K562 (cell line): Measurements from ENCODE around the gene IDI2. TPM values are rescaled to one million over a fixed set of nuclear protein-coding genes. Genes with fewer than 3 reads are reported as not detected.
A peak's percentile ranks its signal among the peaks of the same experiment; 100 is the strongest.

ENCODE experiments used
- ATAC-seq: fragments of 200-7000 bp; cut with Tn5 transposase; 3 replicates; pipeline ENCODE4 v1.9.1; 2020; ENCODE audit warnings: moderate library complexity
- Bru-seq: library from RNA; stranded (reverse); fragments of 400-500 nt; gene quantifications from one replicate; lab custom pipeline; 2021; lab: Mats Ljungman, UMichigan
- BruChase-seq, 2 experiments: library from RNA; stranded (reverse); fragments of 400-500 nt; gene quantifications; one replicate each; lab custom pipeline; 2021; lab: Mats Ljungman, UMichigan
- BruUV-seq: library from RNA; stranded (reverse); fragments of 400-500 nt; replicated peaks from 2 replicates; lab custom pipeline; 2021; lab: Mats Ljungman, UMichigan
- CTCF ChIA-PET: fragments of 300-600 bp; formaldehyde crosslinking; extraction: SDS; loops from one replicate; lab custom pipeline; 2021; ENCODE audit warnings: low intra/inter-chr PET ratio; lab: Yijun Ruan, JAX
- POLR2A ChIA-PET: fragments of 300-600, 350-650 bp; sonication (Branson Sonifier 250); formaldehyde crosslinking; extraction: SDS; loops from one replicate; lab custom pipeline; 2021; ENCODE audit warnings: antibody characterized with exemption, inconsistent platforms; lab: Yijun Ruan, JAX
- DNase-seq, 4 experiments: peaks; one replicate each; pipeline versions ENCODE4 v3.0.0 to v3.0.0-alpha.2; 2011 to 2018; ENCODE audit warnings: low spot score in 3 of 4, mixed read lengths in 3 of 4; ENCODE audit errors: extremely low read depth in 1 of 4
- FAIRE-seq: peaks from 2 replicates; lab custom pipeline; 2011; peaks lifted over from hg19 to GRCh38; lab: Jason Lieb, UNC
- H2AFZ ChIP-seq: 2 replicates; pipeline ENCODE4 v1.6.0; 2011; ENCODE audit warnings: low read depth, low read length, control low read depth, inconsistent platforms
- H3K27ac ChIP-seq: fragments of 200-600 bp; 3 replicates; pipeline ENCODE4 v1.8.0; 2011; ENCODE audit warnings: low read depth, mild to moderate bottlenecking, control low read depth, inconsistent platforms, low read length, moderate library complexity, mixed read lengths; ENCODE audit errors: extremely low read depth
- H3K27me3 ChIP-seq, 2 experiments: fragments of 300-600 bp in 1 of 2; 2 replicates in 1 of 2; 3 replicates in 1 of 2; pipeline versions ENCODE4 v1.6.0 to v1.8.0; 2011; ENCODE audit warnings: inconsistent platforms in 2 of 2, low read length in 2 of 2, mild to moderate bottlenecking in 1 of 2, mixed read lengths in 1 of 2, moderate library complexity in 1 of 2; ENCODE audit not compliant: control insufficient read depth in 2 of 2, insufficient read depth in 2 of 2
- H3K36me3 ChIP-seq: fragments of 300-600 bp; 3 replicates; pipeline ENCODE4 v1.8.0; 2011; ENCODE audit warnings: mild to moderate bottlenecking, low read length, inconsistent platforms; ENCODE audit not compliant: control insufficient read depth, insufficient read depth
- H3K4me1 ChIP-seq, 2 experiments: fragments of 200-600 bp in 1 of 2; replicated peaks in 1 of 2; 2 replicates in 1 of 2; 3 replicates in 1 of 2; pipeline versions ENCODE4 v1.5.1 to v1.8.0; 2011; ENCODE audit warnings: inconsistent platforms in 2 of 2, low read length in 2 of 2, mild to moderate bottlenecking in 1 of 2, mixed read lengths in 1 of 2, moderate library complexity in 1 of 2; ENCODE audit not compliant: control insufficient read depth in 2 of 2, insufficient read depth in 2 of 2
- H3K4me2 ChIP-seq: 2 replicates; pipeline ENCODE4 v1.6.1; 2011; ENCODE audit warnings: low read length, control low read depth, inconsistent platforms, mixed read lengths; ENCODE audit not compliant: insufficient read depth
- H3K4me3 ChIP-seq: fragments of 200-600 bp; sonication (generic), shearing (Covaris generic); 2 replicates; pipeline ENCODE4 v1.5.1; 2016; ENCODE audit warnings: control low read depth, inconsistent platforms
- H3K79me2 ChIP-seq: fragments of 200-600 bp; 3 replicates; pipeline ENCODE4 v1.8.0; 2011; ENCODE audit warnings: low read length, inconsistent platforms; ENCODE audit not compliant: control insufficient read depth, insufficient read depth
- H3K9ac ChIP-seq, 2 experiments: 2 replicates each; pipeline versions ENCODE4 v1.6.0 to v1.6.1; 2011; ENCODE audit warnings: low read depth in 2 of 2, low read length in 2 of 2, control low read depth in 1 of 2, inconsistent platforms in 1 of 2, mild to moderate bottlenecking in 1 of 2, mixed read lengths in 1 of 2; ENCODE audit not compliant: insufficient read depth in 1 of 2
- H3K9me1 ChIP-seq: one replicate; pipeline ENCODE4 v1.6.0; 2011; ENCODE audit warnings: inconsistent platforms, mild to moderate bottlenecking, low read length, moderate library complexity; ENCODE audit not compliant: control insufficient read depth, insufficient read depth
- H3K9me3 ChIP-seq: replicated peaks from 2 replicates; pipeline ENCODE4 v1.5.1; 2011; ENCODE audit warnings: low read depth, low read length, inconsistent platforms; ENCODE audit not compliant: control insufficient read depth, insufficient read depth
- H4K20me1 ChIP-seq: replicated peaks from 2 replicates; pipeline ENCODE4 v1.6.1; 2011; ENCODE audit warnings: low read length, inconsistent platforms, mixed read lengths; ENCODE audit not compliant: control insufficient read depth, insufficient read depth
- BRF1 ChIP-seq: IDR thresholded peaks from 3 replicates; pipeline ENCODE4 v1.6.1; 2011; ENCODE audit warnings: borderline replicate concordance, mild to moderate bottlenecking; ENCODE audit not compliant: insufficient read length; ENCODE audit errors: extremely low read depth
- C11orf30 ChIP-seq: fragments of 450-650 bp; IDR thresholded peaks from 2 replicates; pipeline ENCODE4 v1.6.1; 2016; ENCODE audit warnings: low read depth, mild to moderate bottlenecking
- CBFB ChIP-seq: sonication (generic); formaldehyde crosslinking; IDR thresholded peaks from 2 replicates; pipeline ENCODE4 v1.4.0; 2020; ENCODE audit warnings: mild to moderate bottlenecking, missing genetic modification reagents
- JUND ChIP-seq, 2 experiments: IDR thresholded peaks; 2 replicates in 1 of 2; 3 replicates in 1 of 2; pipeline ENCODE4 v1.6.1; 2011; ENCODE audit warnings: borderline replicate concordance in 2 of 2, low read depth in 2 of 2, low read length in 2 of 2, improper control_type of control experiment in 1 of 2, missing biosample characterization in 1 of 2, missing genetic modification characterization in 1 of 2, missing genetic modification reagents in 1 of 2
- NFE2 ChIP-seq: IDR thresholded peaks from 2 replicates; pipeline ENCODE4 v1.6.1; 2014; ENCODE audit warnings: antibody characterized with exemption, low read depth
- POLR2AphosphoS5 ChIP-seq: IDR thresholded peaks from 2 replicates; pipeline ENCODE4 v1.6.1; 2011; ENCODE audit warnings: mild to moderate bottlenecking, low read depth, low read length, moderate library complexity; ENCODE audit not compliant: control insufficient read depth, insufficient read depth
- RAD21 ChIP-seq, 2 experiments: fragments of 250-450 bp in 1 of 2; fragments of 450-650 bp in 1 of 2; sonication (Bioruptor Pico) in 1 of 2; formaldehyde crosslinking in 1 of 2; IDR thresholded peaks in 1 of 2; conservative IDR thresholded peaks in 1 of 2; 2 replicates each; pipeline versions ENCODE4 v1.4.0 to v1.8.0; 2020 to 2022; ENCODE audit warnings: mild to moderate bottlenecking in 2 of 2, moderate library complexity in 1 of 2
- RBM17 ChIP-seq: fragments of 200-400 bp; formaldehyde crosslinking; IDR thresholded peaks from 2 replicates; pipeline ENCODE4 v1.6.1; 2017; ENCODE audit warnings: low read depth, mild to moderate bottlenecking, low read length, borderline replicate concordance
- RFX5 ChIP-seq: IDR thresholded peaks from 2 replicates; pipeline ENCODE4 v1.6.1; 2011; ENCODE audit warnings: low read depth, mild to moderate bottlenecking, improper control_type of control experiment, low read length
- ZNF140 ChIP-seq: fragments of 250-450 bp; sonication (Bioruptor Pico); IDR thresholded peaks from 2 replicates; pipeline ENCODE4 v1.8.0; 2021; ENCODE audit warnings: moderate library complexity, mild to moderate bottlenecking, inconsistent platforms
- ZNF431 ChIP-seq: sonication (generic); formaldehyde crosslinking; IDR thresholded peaks from 2 replicates; pipeline ENCODE4 v1.8.0; 2022; ENCODE audit warnings: mild to moderate bottlenecking, missing genetic modification reagents
- WGBS: fragments of 100-300 bp; shearing (Covaris generic); methylation state at CpG from one replicate; pipeline ENCODE4 v1.1.6; 2016; ENCODE audit warnings: low coverage, mixed read lengths; ENCODE audit not compliant: insufficient coverage; ENCODE audit errors: missing lambda C conversion rate; 5-methylcytosine and 5-hydroxymethylcytosine counted together
- in situ Hi-C: fragments of 300-500 bp; cut with MboI; formaldehyde crosslinking; loops from 4 replicates; pipeline ENCODE4 v1.15.0; 2018; ENCODE audit warnings: inconsistent platforms, mixed read lengths
- intact Hi-C: fragments of 100-400 bp; cut with micrococcal nuclease; formaldehyde crosslinking; loops from 2 replicates; pipeline ENCODE4 v1.14.2; 2022
- long read RNA-seq, 3 experiments: library from polyadenylated mRNA in 2 of 3; library from RNA in 1 of 3; unstranded in 2 of 3; stranded (forward) in 1 of 3; transcript quantifications; one replicate each; pipeline ENCODE4 v2.0.0, GENCODE V29; 2019 to 2022
- polyA minus RNA-seq, 3 experiments: library from RNA; depleted of rRNA, polyadenylated mRNA; stranded (reverse); fragments of >200 nt; gene quantifications; 2 replicates each; pipeline ENCODE4 v1.2.3, GENCODE V29; 2011
- polyA plus RNA-seq, 8 experiments: library from polyadenylated mRNA; depleted of rRNA in 4 of 8; stranded (reverse) in 5 of 8; unstranded in 3 of 8; fragments of >200 nt; fragmentation: Nextera tagmentation in 2 of 8; fragmentation: Illumina TruSeq in 1 of 8; extraction: Ambion mirVana in 2 of 8; extraction: Trizol in 1 of 8; gene quantifications; 2 replicates each; pipeline versions ENCODE4 v1.2.1 to v1.2.3, GENCODE V29; 2011 to 2014; ENCODE audit warnings: inconsistent platforms in 1 of 8, missing spikeins in 1 of 8
- total RNA-seq, 7 experiments: library from RNA; depleted of rRNA in 6 of 7; stranded (reverse); fragments of >200 nt in 6 of 7; fragmentation: Illumina TruSeq in 2 of 7; extraction: Trizol in 2 of 7; gene quantifications; 2 replicates each; pipeline versions ENCODE4 v1.2.1 to v1.2.3, GENCODE V29; 2011 to 2021; ENCODE audit warnings: low replicate concordance in 1 of 7
- TF ChIP-seq, protein P1 (sequence below): sonication (generic); formaldehyde crosslinking; IDR thresholded peaks from 2 replicates; pipeline ENCODE4 v1.8.0; 2023; ENCODE audit warnings: mild to moderate bottlenecking, missing genetic modification reagents
- TF ChIP-seq, protein P2 (sequence below): fragments of 450-650 bp; IDR thresholded peaks from 2 replicates; pipeline ENCODE4 v1.6.1; 2016; ENCODE audit warnings: antibody characterized with exemption
- TF ChIP-seq, protein P3 (sequence below): fragments of 250-450 bp; sonication (Bioruptor Pico); IDR thresholded peaks from 2 replicates; pipeline ENCODE4 v1.4.0; 2020

The IDI2 gene
- total RNA-seq (2011; cell fraction: chromatin; rRNA removed; ENCODE audit: low replicate concordance) = not detected in 2 replicates
- not detected in 2 replicates for total RNA-seq (2011; cell fraction: nucleolus; rRNA removed)
- not detected in 2 replicates for total RNA-seq (2011; cell fraction: nucleoplasm; rRNA removed)
- total RNA-seq (2014; rRNA removed) = not detected in 2 replicates
- total RNA-seq (2014; rRNA removed; fragmentation: Illumina TruSeq; extraction: Trizol) = not detected in 2 replicates
- total RNA-seq (2015; rRNA removed; fragmentation: Illumina TruSeq; extraction: Trizol) = not detected in 2 replicates
- total RNA-seq (2021) = not detected in 2 replicates
- polyA plus RNA-seq (2011; rRNA removed) = not detected in 2 replicates
- polyA plus RNA-seq (2011; cell fraction: cytosol; rRNA removed) = 0.04 and 0.10 TPM in 2 replicates
- not detected in 2 replicates for polyA plus RNA-seq (2011; cell fraction: nucleus; rRNA removed)
- not detected in 2 replicates for polyA plus RNA-seq (2012)
- polyA plus RNA-seq (2014; fragmentation: Illumina TruSeq; extraction: Trizol) = not detected in 2 replicates
- not detected for polyA plus RNA-seq (2014; fragmentation: Nextera tagmentation; extraction: Ambion mirVana)
- not detected in 2 replicates for polyA plus RNA-seq (2014; rRNA removed)
- polyA minus RNA-seq (2011; rRNA and poly(A)+ RNA removed) = not detected in 2 replicates
- polyA minus RNA-seq (2011; cell fraction: cytosol; rRNA and poly(A)+ RNA removed) = not detected in 2 replicates
- not detected in 2 replicates for polyA minus RNA-seq (2011; cell fraction: nucleus; rRNA and poly(A)+ RNA removed)
- Bru-seq, nascent RNA = not detected
- BruChase-seq, experiment 1, labeled RNA remaining after a 2-hour chase = percentile 26 among the genes with signal in this experiment
- BruChase-seq, experiment 2, labeled RNA remaining after a 6-hour chase = percentile 22 among the genes with signal in this experiment
- long read RNA-seq, experiment 1, partial matches to known transcripts = 0 of 1 reads
- long read RNA-seq, experiment 1, other reads (novel, unspliced or antisense) = 1 of 1 reads
- long read RNA-seq, experiment 2 = 0 reads
- long read RNA-seq, experiment 3 = 0 reads

DNA sequence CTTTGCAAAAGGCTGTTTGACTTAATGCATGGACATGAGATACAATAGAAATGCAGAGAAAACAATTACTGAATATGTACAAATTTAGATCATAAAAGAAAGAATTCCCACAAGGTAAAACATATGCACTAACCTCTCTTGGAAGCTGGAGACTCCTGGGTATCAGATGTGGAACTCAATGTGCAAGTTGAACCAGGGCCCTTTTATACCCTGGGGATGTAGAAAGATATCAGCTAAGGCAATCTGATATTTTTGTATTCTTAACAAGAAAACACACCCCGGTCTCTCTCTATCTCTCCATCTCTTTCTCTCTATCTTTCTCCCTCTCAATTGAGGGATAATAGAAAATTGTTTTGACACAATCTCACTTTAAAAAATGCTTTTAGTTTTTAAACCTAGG lies at the start of gene IDI2:
Gene IDI2 (minus strand): TSS at position 177 of the 400 bp plus-strand sequence. CDS start 1,136 bp downstream, outside the sequence.
- Histone ChIP-seq H3K9me3 (no peaks in the 10 kb centered on the region), H3K4me3 (no peak within 1 kb of the TSS), H3K4me1 (peaks cover 6 to 8% of the 10 kb centered on the region in 2 experiments; a peak in 3 of 5 replicates), H3K9ac (no peak within 1 kb of the TSS), H2AFZ (no peak within 1 kb of the TSS), H3K9me1 (no peaks in the 10 kb centered on the region), H3K79me2 (no peaks in the 10 kb centered on the region), H4K20me1 (no peaks in the 10 kb centered on the region), H3K27ac (no peak within 1 kb of the TSS), H3K4me2 (no peak within 1 kb of the TSS), H3K27me3 (no peaks in the 10 kb centered on the region), H3K36me3 (no peaks in the 10 kb centered on the region)
- FAIRE-seq = no peak
- no peak for DNase-seq
- ATAC-seq = no peak
- intact Hi-C loops (no loop called here), in situ Hi-C loops (no loop called here)
- WGBS = 31% methylated on average over 1 of the region's 1 CpG
- no TSS peak for BruUV-seq
- POLR2A ChIA-PET = interaction anchor here (0.8 to 2.1 kb wide), 4 partner anchors 9 to 114 kb away, joined by 3 to 8 read pairs (median 4); no protein-coding TSS in a partner anchor
- CTCF ChIA-PET = no interaction called here
- no peak for TF ChIP-seq RAD21 (CRISPR knock-in tag; conservative IDR thresholded peaks at IDR 0.05 in 1 of 2, IDR thresholded peaks at IDR 0.05 in 1 of 2)
- TF ChIP-seq ZNF431 (CRISPR knock-in tag) = no peak
- TF ChIP-seq C11orf30 = no peak
- TF ChIP-seq, protein P1, sequence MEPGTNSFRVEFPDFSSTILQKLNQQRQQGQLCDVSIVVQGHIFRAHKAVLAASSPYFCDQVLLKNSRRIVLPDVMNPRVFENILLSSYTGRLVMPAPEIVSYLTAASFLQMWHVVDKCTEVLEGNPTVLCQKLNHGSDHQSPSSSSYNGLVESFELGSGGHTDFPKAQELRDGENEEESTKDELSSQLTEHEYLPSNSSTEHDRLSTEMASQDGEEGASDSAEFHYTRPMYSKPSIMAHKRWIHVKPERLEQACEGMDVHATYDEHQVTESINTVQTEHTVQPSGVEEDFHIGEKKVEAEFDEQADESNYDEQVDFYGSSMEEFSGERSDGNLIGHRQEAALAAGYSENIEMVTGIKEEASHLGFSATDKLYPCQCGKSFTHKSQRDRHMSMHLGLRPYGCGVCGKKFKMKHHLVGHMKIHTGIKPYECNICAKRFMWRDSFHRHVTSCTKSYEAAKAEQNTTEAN (CRISPR knock-in tag) = no peak
- no peak for TF ChIP-seq RFX5
- TF ChIP-seq, protein P2, sequence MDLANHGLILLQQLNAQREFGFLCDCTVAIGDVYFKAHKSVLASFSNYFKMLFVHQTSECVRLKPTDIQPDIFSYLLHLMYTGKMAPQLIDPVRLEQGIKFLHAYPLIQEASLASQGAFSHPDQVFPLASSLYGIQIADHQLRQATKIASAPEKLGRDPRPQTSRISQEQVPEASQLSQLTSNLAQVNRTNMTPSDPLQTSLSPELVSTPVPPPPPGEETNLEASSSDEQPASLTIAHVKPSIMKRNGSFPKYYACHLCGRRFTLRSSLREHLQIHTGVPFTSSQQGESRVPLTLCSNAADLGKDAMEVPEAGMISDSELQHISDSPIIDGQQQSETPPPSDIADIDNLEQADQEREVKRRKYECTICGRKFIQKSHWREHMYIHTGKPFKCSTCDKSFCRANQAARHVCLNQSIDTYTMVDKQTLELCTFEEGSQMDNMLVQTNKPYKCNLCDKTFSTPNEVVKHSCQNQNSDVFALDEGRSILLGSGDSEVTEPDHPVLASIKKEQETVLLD = no peak
- TF ChIP-seq CBFB (CRISPR knock-in tag) = no peak
- no peak for TF ChIP-seq BRF1
- no peak for TF ChIP-seq NFE2
- TF ChIP-seq POLR2AphosphoS5 = no peak
- TF ChIP-seq, protein P3, sequence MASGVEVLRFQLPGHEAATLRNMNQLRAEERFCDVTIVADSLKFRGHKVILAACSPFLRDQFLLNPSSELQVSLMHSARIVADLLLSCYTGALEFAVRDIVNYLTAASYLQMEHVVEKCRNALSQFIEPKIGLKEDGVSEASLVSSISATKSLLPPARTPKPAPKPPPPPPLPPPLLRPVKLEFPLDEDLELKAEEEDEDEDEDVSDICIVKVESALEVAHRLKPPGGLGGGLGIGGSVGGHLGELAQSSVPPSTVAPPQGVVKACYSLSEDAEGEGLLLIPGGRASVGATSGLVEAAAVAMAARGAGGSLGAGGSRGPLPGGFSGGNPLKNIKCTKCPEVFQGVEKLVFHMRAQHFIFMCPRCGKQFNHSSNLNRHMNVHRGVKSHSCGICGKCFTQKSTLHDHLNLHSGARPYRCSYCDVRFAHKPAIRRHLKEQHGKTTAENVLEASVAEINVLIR (CRISPR knock-in tag) = no peak
- no peak for TF ChIP-seq JUND (IDR thresholded peaks at IDR 0.05; ENCODE audit: borderline replicate concordance, low read depth, low read length)
- no peak for TF ChIP-seq JUND (tag; IDR thresholded peaks at IDR 0.05; ENCODE audit: borderline replicate concordance, low read depth, low read length)
- TF ChIP-seq ZNF140 (CRISPR knock-in tag) = no peak
- TF ChIP-seq RBM17 = no peak
